Mesothelial cell of epicardium (in vitro differentiated cells): ENCODE data around the gene PLCH2. TPM values are rescaled to one million over a fixed set of nuclear protein-coding genes. Genes with fewer than 3 reads are reported as not detected.

Experiments used
- DNase-seq, 2 experiments: peaks; one replicate each; pipeline ENCODE4 v3.0.0; 2021; ENCODE audit warnings: low spot score in 2 of 2; ENCODE audit not compliant: unreplicated experiment in 2 of 2
- H3K27ac Mint-ChIP-seq: 2 replicates; pipeline ENCODE4 v1.8.0; 2021; ENCODE audit warnings: mixed read lengths
- H3K27me3 Mint-ChIP-seq: 2 replicates; pipeline ENCODE4 v1.8.0; 2021; ENCODE audit warnings: low read depth, mixed read lengths
- H3K36me3 Mint-ChIP-seq: 2 replicates; pipeline ENCODE4 v1.8.0; 2021; ENCODE audit warnings: mixed read lengths
- H3K4me1 Mint-ChIP-seq: 2 replicates; pipeline ENCODE4 v1.8.0; 2021; ENCODE audit warnings: mixed read lengths
- H3K4me3 Mint-ChIP-seq: 2 replicates; pipeline ENCODE4 v1.8.0; 2021; ENCODE audit warnings: mild to moderate bottlenecking, moderate library complexity, mixed read lengths
- H3K9me3 Mint-ChIP-seq: 2 replicates; pipeline ENCODE4 v1.8.0; 2021; ENCODE audit warnings: mixed read lengths
- total RNA-seq: library from RNA; stranded (reverse); gene quantifications from 3 replicates; pipeline ENCODE4 v1.2.1, GENCODE V29; 2021
- TF ChIP-seq, protein P1 (sequence below): fragments of 200-600 bp; sonication (generic); IDR thresholded peaks from one replicate; pipeline ENCODE4 v1.5.0; 2021; ENCODE audit warnings: antibody characterized with exemption; ENCODE audit not compliant: unreplicated experiment

PLCH2 gene
- total RNA-seq, 1 donor from 2014 or later: 1.7 TPM

- H3K27ac Mint-ChIP-seq: no peak overlapping the region
- no peaks in the 10 kb centered on the region for H3K9me3 Mint-ChIP-seq
- no peaks in the 10 kb centered on the region for H3K36me3 Mint-ChIP-seq
- H3K4me3 Mint-ChIP-seq: no peak overlapping the region
- TF ChIP-seq, protein P1, sequence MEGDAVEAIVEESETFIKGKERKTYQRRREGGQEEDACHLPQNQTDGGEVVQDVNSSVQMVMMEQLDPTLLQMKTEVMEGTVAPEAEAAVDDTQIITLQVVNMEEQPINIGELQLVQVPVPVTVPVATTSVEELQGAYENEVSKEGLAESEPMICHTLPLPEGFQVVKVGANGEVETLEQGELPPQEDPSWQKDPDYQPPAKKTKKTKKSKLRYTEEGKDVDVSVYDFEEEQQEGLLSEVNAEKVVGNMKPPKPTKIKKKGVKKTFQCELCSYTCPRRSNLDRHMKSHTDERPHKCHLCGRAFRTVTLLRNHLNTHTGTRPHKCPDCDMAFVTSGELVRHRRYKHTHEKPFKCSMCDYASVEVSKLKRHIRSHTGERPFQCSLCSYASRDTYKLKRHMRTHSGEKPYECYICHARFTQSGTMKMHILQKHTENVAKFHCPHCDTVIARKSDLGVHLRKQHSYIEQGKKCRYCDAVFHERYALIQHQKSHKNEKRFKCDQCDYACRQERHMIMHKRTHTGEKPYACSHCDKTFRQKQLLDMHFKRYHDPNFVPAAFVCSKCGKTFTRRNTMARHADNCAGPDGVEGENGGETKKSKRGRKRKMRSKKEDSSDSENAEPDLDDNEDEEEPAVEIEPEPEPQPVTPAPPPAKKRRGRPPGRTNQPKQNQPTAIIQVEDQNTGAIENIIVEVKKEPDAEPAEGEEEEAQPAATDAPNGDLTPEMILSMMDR: no peak
- H3K4me1 Mint-ChIP-seq: no peaks in the 10 kb centered on the region
- no peak for DNase-seq
- H3K27me3 Mint-ChIP-seq: peaks cover 29% of the 10 kb centered on the region
These were observed 7.5 kb upstream of the PLCH2 start for GRCh38 chr1:2468540-2468939.

GRCh38 chr1:2469103-2469940 is 6.8 kb upstream of the PLCH2 start:
- H3K9me3 Mint-ChIP-seq: no peaks in the 10 kb centered on the region
- H3K27me3 Mint-ChIP-seq: peaks cover 27% of the 10 kb centered on the region
- no peak overlapping the region for H3K27ac Mint-ChIP-seq
- DNase-seq: no peak
- no peak overlapping the region for H3K4me3 Mint-ChIP-seq
- H3K36me3 Mint-ChIP-seq: no peaks in the 10 kb centered on the region
- TF ChIP-seq, protein P1: no peak
- H3K4me1 Mint-ChIP-seq: peaks cover 3% of the 10 kb centered on the region

GRCh38 chr1:2470290-2471158 is 5.6 kb upstream of the PLCH2 start:
- Mint-ChIP-seq H3K36me3 (no peaks in the 10 kb centered on the region), H3K4me1 (peaks cover 3% of the 10 kb centered on the region), H3K27me3 (peaks cover 21% of the 10 kb centered on the region), H3K9me3 (no peaks in the 10 kb centered on the region), H3K4me3 (no peak overlapping the region), H3K27ac (no peak overlapping the region)
- TF ChIP-seq, protein P1: no peak
- no peak for DNase-seq

- Mint-ChIP-seq H3K27me3 (peaks cover 21% of the 10 kb centered on the region), H3K9me3 (no peaks in the 10 kb centered on the region), H3K4me3 (no peak overlapping the region), H3K36me3 (no peaks in the 10 kb centered on the region), H3K4me1 (peaks cover 3% of the 10 kb centered on the region), H3K27ac (no peak overlapping the region)
- no peak for DNase-seq
- TF ChIP-seq, protein P1: no peak
These were observed 5.0 kb upstream of the PLCH2 start for GRCh38 chr1:2471159-2471471.

DNA sequence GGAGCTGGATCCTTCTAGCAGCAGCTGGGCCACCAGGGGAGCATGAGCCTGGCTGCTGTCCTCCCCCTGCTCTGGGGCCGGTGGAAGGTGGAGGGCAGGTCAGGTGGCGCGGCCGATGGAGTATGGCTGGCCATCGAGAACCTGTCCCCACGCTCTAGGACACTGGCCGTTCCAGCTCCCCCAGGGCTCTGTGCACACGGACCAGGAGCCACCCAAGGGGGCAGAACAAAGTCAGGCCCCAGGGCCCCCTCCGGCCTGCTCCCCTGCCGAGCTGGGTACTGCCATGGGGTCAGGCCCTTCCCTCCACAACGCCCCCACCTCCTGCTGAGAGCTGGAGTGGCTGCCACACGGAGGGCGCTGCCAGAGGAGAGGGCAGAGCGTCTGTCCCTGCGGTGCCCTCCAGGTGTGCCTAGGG is 4.5 kb upstream of the PLCH2 start:
- Mint-ChIP-seq H3K4me1 (peaks cover 3% of the 10 kb centered on the region), H3K27ac (no peak overlapping the region), H3K4me3 (no peak overlapping the region), H3K9me3 (no peaks in the 10 kb centered on the region), H3K27me3 (peaks cover 18% of the 10 kb centered on the region), H3K36me3 (no peaks in the 10 kb centered on the region)
- TF ChIP-seq, protein P1: no peak
- no peak for DNase-seq
